ENCODE results near the gene SPRR5.

DNA sequence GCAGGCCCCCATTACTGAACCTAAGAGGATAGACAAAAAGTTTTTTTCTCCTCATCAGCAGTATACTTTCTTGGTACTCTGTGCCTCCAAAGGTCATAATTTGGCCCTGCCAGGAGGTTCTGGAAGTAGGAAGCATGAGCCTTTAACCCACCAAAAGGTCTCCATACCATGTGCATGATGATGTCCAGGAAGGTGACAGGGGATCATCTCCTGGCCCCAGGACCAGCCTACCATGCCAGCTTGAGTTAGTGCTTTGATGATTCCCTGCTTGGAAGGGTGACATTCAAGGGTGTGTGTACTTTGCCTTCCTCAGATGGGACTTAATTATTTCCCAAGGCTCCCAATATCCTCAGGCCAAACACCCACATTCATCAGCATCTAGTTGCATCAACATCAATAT, 30.6 kb downstream of the SPRR5 start:
- no peak for TF ChIP-seq EZH2 (IDR thresholded peaks at IDR 0.05; ENCODE audit: low read length)
- TF ChIP-seq, protein P1, sequence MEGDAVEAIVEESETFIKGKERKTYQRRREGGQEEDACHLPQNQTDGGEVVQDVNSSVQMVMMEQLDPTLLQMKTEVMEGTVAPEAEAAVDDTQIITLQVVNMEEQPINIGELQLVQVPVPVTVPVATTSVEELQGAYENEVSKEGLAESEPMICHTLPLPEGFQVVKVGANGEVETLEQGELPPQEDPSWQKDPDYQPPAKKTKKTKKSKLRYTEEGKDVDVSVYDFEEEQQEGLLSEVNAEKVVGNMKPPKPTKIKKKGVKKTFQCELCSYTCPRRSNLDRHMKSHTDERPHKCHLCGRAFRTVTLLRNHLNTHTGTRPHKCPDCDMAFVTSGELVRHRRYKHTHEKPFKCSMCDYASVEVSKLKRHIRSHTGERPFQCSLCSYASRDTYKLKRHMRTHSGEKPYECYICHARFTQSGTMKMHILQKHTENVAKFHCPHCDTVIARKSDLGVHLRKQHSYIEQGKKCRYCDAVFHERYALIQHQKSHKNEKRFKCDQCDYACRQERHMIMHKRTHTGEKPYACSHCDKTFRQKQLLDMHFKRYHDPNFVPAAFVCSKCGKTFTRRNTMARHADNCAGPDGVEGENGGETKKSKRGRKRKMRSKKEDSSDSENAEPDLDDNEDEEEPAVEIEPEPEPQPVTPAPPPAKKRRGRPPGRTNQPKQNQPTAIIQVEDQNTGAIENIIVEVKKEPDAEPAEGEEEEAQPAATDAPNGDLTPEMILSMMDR (optimal IDR thresholded peaks at IDR 0.05 in 1 of 3, IDR thresholded peaks at IDR 0.05 in 1 of 3, conservative IDR thresholded peaks at IDR 0.05 in 1 of 3; ENCODE audit: extremely low read depth in 1 of 3, insufficient read depth in 2 of 3, low read length in 3 of 3), result no peak

All from keratinocyte (primary cell).